ENCODE measurements around the gene NOBOX.

DNA sequence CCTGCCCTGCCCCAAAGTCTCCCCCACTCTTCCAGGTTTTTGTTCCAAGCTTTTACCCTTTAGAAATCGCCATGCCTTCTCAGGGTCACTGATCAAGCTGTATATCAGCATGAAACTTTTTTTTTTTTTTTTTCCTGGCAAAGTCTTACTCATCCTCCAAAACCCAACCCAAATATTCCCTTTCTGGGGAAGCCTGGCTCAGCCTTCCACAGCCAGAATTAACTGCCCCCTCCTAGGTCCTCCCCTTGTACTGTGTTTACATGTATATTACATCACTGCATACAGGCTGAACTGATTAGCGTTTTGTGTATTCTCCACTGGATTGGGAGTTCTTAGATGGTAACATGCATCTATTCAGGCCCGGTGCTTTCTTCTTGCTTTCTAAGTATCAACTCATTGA lies 4.6 kb upstream of the NOBOX start:
- TF ChIP-seq, protein P1, sequence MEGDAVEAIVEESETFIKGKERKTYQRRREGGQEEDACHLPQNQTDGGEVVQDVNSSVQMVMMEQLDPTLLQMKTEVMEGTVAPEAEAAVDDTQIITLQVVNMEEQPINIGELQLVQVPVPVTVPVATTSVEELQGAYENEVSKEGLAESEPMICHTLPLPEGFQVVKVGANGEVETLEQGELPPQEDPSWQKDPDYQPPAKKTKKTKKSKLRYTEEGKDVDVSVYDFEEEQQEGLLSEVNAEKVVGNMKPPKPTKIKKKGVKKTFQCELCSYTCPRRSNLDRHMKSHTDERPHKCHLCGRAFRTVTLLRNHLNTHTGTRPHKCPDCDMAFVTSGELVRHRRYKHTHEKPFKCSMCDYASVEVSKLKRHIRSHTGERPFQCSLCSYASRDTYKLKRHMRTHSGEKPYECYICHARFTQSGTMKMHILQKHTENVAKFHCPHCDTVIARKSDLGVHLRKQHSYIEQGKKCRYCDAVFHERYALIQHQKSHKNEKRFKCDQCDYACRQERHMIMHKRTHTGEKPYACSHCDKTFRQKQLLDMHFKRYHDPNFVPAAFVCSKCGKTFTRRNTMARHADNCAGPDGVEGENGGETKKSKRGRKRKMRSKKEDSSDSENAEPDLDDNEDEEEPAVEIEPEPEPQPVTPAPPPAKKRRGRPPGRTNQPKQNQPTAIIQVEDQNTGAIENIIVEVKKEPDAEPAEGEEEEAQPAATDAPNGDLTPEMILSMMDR (IDR thresholded peaks at IDR 0.05) = no peak
- no peak for TF ChIP-seq EZH2 (IDR thresholded peaks at IDR 0.05; ENCODE audit: borderline replicate concordance, insufficient read depth, low read depth, low read length, poor library complexity, severe bottlenecking)

All from B cell (primary cell).